Right lobe of liver (tissue), 6 donors: ENCODE results near the gene CTBS. TPM values are rescaled to one million over a fixed set of nuclear protein-coding genes. Genes with fewer than 3 reads are reported as not detected.

Source experiments
- ATAC-seq, 4 donors: fragments of 200-7000 bp; cut with Tn5 transposase; one replicate each; pipeline ENCODE4 v1.9.1; 2020; ENCODE audit warnings: mild to moderate bottlenecking in 4 of 4, moderate library complexity in 4 of 4
- DNase-seq, 3 donors: peaks; one replicate each; pipeline ENCODE4 v3.0.0-alpha.2; 2020
- H3K27ac ChIP-seq, 3 donors: fragments of 200-600 bp; one replicate each; pipeline ENCODE4 v1.8.0; 2022
- H3K27me3 ChIP-seq, 2 donors: fragments of 200-600 bp; one replicate each; pipeline ENCODE4 v1.8.0; 2022
- H3K36me3 ChIP-seq, 4 donors: fragments of 200-600 bp; sonication (generic) in 1 of 4; one replicate each; pipeline versions ENCODE4 v1.5.1 to v1.8.0; 2017 to 2022; ENCODE audit warnings: control low read depth in 1 of 4
- H3K4me1 ChIP-seq, 4 donors: fragments of 200-600 bp; sonication (generic) in 1 of 4; one replicate each; pipeline versions ENCODE4 v1.5.1 to v1.8.0; 2017 to 2022; ENCODE audit warnings: control low read depth in 1 of 4
- H3K4me3 ChIP-seq, 3 donors: fragments of 200-600 bp; one replicate each; pipeline ENCODE4 v1.8.0; 2022
- H3K9me3 ChIP-seq, 4 donors: fragments of 200-600 bp; sonication (generic) in 1 of 4; one replicate each; pipeline versions ENCODE4 v1.5.1 to v1.8.0; 2017 to 2022; ENCODE audit warnings: control low read depth in 1 of 4
- POLR2A ChIP-seq: fragments of 450-650 bp; IDR thresholded peaks from one replicate; pipeline ENCODE4 v1.6.1; 2017; ENCODE audit warnings: antibody characterized with exemption, mild to moderate bottlenecking
- WGBS: methylation state at CpG from one replicate; pipeline ENCODE4 v1.1.6; 2018; ENCODE audit warnings: low coverage, low lambda C conversion rate; ENCODE audit not compliant: insufficient coverage; ENCODE audit errors: missing lambda C conversion rate; 5-methylcytosine and 5-hydroxymethylcytosine counted together
- intact Hi-C, 2 donors: fragments of 100-400 bp; cut with DNase I; formaldehyde crosslinking; loops; one replicate each; pipeline versions ENCODE4 v1.11.2 to v1.14.1; 2022
- total RNA-seq, 6 experiments: library from RNA; depleted of rRNA in 2 of 6; stranded (reverse); fragments of >200 nt in 2 of 6; fragmentation: NEBNext Ultra II Directional in 3 of 6; extraction: Animal tissue kit (Norgen Biotek cat#: 25700) in 3 of 6; gene quantifications; one replicate each; pipeline versions ENCODE4 v1.1.0 to v1.2.4, GENCODE V29; 2016 to 2023
- TF ChIP-seq, protein P1 (sequence below), 4 donors: fragments of 200-600 bp in 3 of 4; fragments of 450-650 bp in 1 of 4; IDR thresholded peaks; one replicate each; pipeline versions ENCODE4 v1.5.1 to v1.8.0; 2016 to 2022; ENCODE audit warnings: antibody characterized with exemption in 4 of 4, mild to moderate bottlenecking in 2 of 4
- donor health status: DM: no; HTN: yes; CAD: no.
- donor health status: DM: no; HTN: no; CAD: no.
- donor health status: DM: no; HTN: no; CAD: no.
- donor health status: DM: no; HTN: yes; CAD: no.
- donor health status: DM: no; HTN: yes; CAD: no.

CTBS gene
- total RNA-seq, 6 experiments from 2014 or later, result 18.9 to 29.5 (median 24.4) TPM

DNA sequence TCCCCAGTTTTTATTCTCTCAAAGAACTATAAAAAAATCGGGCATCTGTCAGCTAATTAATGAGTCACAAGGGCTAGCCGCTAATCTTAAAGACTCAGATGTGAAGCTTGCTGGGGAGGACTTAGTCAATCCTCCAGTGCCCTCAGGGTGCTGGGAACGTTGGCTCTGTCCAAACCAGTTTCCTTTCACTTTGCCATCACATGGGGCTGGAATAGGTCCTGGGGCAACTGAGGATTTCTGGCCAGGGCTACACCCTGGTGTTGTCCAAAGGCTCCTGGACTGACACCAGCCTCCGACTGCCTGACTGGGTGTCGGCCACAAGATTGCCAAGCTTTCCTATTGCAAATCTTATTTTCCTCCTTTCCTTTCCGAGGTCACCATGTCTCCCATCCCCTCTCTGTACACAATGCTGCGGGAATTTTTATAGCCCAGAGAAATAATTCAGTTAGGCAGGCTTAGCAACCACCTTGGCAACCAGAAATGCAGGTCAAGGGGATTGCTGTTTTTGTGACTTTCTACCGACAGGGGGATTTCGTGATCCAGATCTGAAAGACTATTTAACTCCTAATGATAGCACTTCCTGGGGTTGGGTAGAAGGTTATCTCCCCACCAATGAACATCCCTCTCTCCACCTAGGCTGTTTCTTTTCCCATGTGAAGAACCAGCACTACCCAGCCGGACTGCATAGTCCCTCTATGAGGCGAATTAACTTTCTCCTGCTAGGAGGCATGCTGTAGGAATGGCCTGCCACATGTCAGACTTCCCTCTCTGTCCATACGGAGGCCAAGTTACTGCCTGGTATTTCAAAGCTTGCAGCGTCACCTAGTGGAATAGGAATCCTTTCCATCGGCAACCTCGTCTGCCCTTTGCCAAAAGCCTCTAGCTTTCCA lies 29.9 kb upstream of the CTBS start:
- DNase-seq (no peak), ATAC-seq (peak; percentile 49 to 69 (median 56))
- Histone ChIP-seq H3K9me3 (peaks cover 0 to 10% (median 0%) of the 10 kb centered on the region in 4 donors), H3K4me1 (no peaks in the 10 kb centered on the region), H3K36me3 (no peaks in the 10 kb centered on the region), H3K4me3 (no peak overlapping the region), H3K27me3 (no peaks in the 10 kb centered on the region), H3K27ac (peak overlapping the region in 2 of 3 donors; percentile 26 to 50)
- WGBS, result 56% methylated on average over 14 of the region's 15 CpGs
- TF ChIP-seq POLR2A, result no peak
- TF ChIP-seq, protein P1, sequence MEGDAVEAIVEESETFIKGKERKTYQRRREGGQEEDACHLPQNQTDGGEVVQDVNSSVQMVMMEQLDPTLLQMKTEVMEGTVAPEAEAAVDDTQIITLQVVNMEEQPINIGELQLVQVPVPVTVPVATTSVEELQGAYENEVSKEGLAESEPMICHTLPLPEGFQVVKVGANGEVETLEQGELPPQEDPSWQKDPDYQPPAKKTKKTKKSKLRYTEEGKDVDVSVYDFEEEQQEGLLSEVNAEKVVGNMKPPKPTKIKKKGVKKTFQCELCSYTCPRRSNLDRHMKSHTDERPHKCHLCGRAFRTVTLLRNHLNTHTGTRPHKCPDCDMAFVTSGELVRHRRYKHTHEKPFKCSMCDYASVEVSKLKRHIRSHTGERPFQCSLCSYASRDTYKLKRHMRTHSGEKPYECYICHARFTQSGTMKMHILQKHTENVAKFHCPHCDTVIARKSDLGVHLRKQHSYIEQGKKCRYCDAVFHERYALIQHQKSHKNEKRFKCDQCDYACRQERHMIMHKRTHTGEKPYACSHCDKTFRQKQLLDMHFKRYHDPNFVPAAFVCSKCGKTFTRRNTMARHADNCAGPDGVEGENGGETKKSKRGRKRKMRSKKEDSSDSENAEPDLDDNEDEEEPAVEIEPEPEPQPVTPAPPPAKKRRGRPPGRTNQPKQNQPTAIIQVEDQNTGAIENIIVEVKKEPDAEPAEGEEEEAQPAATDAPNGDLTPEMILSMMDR (IDR thresholded peaks at IDR 0.05), result peak; percentile 14 to 31 (median 21)
- intact Hi-C loops, result no loop called here

DNA sequence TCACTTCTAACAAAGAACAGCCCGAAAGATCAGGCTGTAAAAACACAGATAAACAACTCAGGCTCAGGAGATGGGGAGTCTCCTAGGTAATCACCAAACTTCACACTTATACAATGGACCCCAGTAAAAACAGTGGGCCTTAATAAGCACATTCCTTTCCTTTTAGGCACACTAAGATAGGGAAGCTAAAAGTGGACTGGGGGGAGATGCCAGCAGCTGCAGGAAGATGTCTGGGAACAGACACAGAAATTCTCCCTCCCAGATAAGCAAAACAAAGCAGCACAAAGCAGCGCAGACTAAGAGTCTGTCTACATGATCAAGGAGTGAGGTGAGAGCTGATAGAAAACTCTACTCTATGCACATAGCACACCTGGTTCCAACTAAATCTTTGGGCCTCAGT lies 29.0 kb upstream of the CTBS start:
- TF ChIP-seq, protein P1 (IDR thresholded peaks at IDR 0.05), result no peak
- no peak for TF ChIP-seq POLR2A
- H3K4me1 ChIP-seq, result no peaks in the 10 kb centered on the region
- H3K36me3 ChIP-seq, result no peaks in the 10 kb centered on the region
- 26% methylated on average over 2 of the region's 2 CpGs for WGBS
- DNase-seq (no peak), ATAC-seq (peak; percentile 39 to 67 (median 48))
- H3K4me3 ChIP-seq, result no peak overlapping the region
- peaks cover 0 to 10% (median 0%) of the 10 kb centered on the region in 4 donors for H3K9me3 ChIP-seq
- H3K27me3 ChIP-seq, result no peaks in the 10 kb centered on the region
- H3K27ac ChIP-seq, result peak overlapping the region in 2 of 3 donors; percentile 26 to 50
- intact Hi-C loops, result no loop called here

DNA sequence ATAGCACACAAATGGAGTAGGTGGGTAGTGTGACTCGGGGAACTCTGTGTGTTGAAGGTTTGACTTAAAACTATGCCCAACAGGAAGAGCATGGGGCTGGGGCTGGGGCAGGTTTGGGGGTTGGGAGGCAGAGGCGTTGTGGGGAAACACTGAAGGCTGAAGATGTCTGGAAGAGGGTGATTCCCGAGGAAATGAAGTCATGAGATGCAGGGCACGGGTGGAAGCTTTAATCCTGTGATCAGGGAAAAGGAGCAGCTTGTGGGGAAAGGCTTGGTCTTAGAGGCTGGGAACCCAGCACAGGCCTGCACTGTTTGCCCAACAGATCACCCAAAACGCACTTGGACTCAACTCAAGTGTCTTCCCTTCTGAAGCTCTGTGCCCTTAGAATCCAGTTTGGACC lies 26.6 kb upstream of the CTBS start:
- Histone ChIP-seq H3K36me3 (no peaks in the 10 kb centered on the region), H3K27ac (no peak overlapping the region), H3K9me3 (peaks cover 0 to 10% (median 0%) of the 10 kb centered on the region in 4 donors), H3K4me1 (no peaks in the 10 kb centered on the region), H3K4me3 (no peak overlapping the region), H3K27me3 (no peaks in the 10 kb centered on the region)
- WGBS, result 65% methylated on average over 4 of the region's 5 CpGs
- DNase-seq, result no peak
- ATAC-seq, result no peak
- no peak for TF ChIP-seq POLR2A
- TF ChIP-seq, protein P1 (IDR thresholded peaks at IDR 0.05), result no peak
- intact Hi-C loops, result no loop called here

DNA sequence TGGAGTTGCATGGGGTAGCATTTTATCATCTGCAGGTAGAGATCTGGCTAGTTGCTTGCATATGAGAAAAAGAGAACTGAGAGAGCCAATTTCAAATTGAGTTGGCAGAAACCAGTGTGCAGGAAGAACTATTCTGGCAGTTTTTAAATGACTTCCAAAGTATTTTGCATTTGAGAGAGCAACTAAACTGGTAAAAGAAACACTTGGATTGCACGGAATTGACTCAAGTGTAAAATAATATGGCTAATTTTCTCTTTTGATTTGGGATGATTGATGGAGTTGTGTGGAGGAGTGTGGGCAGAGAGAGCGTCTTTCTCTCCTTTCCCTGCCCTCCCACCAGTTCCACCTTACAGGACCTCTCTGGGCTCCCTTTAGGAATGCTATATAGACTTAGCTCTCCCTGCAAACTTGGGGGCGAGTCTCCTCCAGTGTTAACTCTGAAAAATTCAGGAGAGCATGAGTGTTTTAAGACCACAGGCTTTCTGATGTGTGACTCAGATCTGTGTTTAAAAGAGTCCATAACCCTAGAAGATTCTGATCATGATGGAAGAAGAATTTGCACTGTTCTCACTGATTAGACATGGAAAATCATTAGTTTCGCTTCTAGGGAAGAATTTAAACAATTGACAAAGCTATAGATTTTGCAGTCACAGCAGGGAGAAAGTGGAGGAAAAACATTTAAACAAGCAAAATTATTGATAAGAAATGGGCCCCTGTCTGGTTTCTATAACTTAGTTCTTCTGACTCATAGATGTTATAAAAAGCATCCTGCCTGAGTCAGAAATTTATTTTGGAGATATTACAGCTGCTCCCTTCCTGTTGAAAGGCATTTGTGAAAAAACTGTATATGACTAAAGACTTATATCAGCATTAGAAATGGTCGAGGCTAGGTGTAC lies 24.9 kb upstream of the CTBS start:
- intact Hi-C loops, result no loop called here
- ATAC-seq, result peak in 1 of 4 donors; percentile 24
- no peaks in the 10 kb centered on the region for H3K36me3 ChIP-seq
- no peaks in the 10 kb centered on the region for H3K4me1 ChIP-seq
- DNase-seq, result no peak
- H3K27ac ChIP-seq, result no peak overlapping the region
- H3K4me3 ChIP-seq, result no peak overlapping the region
- WGBS, result 50% methylated on average over 5 of the region's 5 CpGs
- TF ChIP-seq, protein P1 (IDR thresholded peaks at IDR 0.05), result no peak
- TF ChIP-seq POLR2A, result no peak
- no peaks in the 10 kb centered on the region for H3K9me3 ChIP-seq
- no peaks in the 10 kb centered on the region for H3K27me3 ChIP-seq
